ENCODE results near the gene CAMK4. TPM values are rescaled to one million over a fixed set of nuclear protein-coding genes. Genes with fewer than 3 reads are reported as not detected.

Gene CAMK4
- total and polyA plus RNA-seq, 9 of the 15 experiments (the other 6 are each of a cell fraction or from before 2014, with no cell fraction given) = 0.35 TPM; not detected in 8

GRCh38 chr5:111246459-111246858 lies 22.3 kb downstream of the CAMK4 start:
- H3K9ac ChIP-seq (ENCODE audit: insufficient read depth in 1 of 2, low read depth in 2 of 2, low read length in 2 of 2) = no peak overlapping the region
- H3K4me3 ChIP-seq = no peak overlapping the region
- ATAC-seq (no peak), FAIRE-seq (no peak), DNase-seq (ENCODE audit: extremely low read depth in 1 of 4, low spot score in 3 of 4) (no peak)
- ChIA-PET CTCF (ENCODE audit: low intra/inter-chr PET ratio) (no interaction called here), POLR2A (no interaction called here)
- no peaks in the 10 kb centered on the region for H3K36me3 ChIP-seq (ENCODE audit: control insufficient read depth, insufficient read depth, low read length)
- no peaks in the 10 kb centered on the region for H3K4me1 ChIP-seq (replicated peaks in 1 of 2; ENCODE audit: control insufficient read depth in 2 of 2, insufficient read depth in 2 of 2, low read length in 2 of 2)
- TF ChIP-seq BMI1 (IDR thresholded peaks at IDR 0.05; ENCODE audit: low read length) = no peak
- TF ChIP-seq ZNF253 (CRISPR knock-in tag; conservative IDR thresholded peaks at IDR 0.05) = no peak
- TF ChIP-seq, protein P1, sequence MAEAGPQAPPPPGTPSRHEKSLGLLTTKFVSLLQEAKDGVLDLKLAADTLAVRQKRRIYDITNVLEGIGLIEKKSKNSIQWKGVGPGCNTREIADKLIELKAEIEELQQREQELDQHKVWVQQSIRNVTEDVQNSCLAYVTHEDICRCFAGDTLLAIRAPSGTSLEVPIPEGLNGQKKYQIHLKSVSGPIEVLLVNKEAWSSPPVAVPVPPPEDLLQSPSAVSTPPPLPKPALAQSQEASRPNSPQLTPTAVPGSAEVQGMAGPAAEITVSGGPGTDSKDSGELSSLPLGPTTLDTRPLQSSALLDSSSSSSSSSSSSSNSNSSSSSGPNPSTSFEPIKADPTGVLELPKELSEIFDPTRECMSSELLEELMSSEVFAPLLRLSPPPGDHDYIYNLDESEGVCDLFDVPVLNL (CRISPR knock-in tag; IDR thresholded peaks at IDR 0.05; ENCODE audit: low read depth) = no peak
- no peak for TF ChIP-seq NCOA1 (IDR thresholded peaks at IDR 0.05; ENCODE audit: low read depth)
- TF ChIP-seq ZNF232 (CRISPR knock-in tag; IDR thresholded peaks at IDR 0.05) = no peak
- TF ChIP-seq, protein P2, sequence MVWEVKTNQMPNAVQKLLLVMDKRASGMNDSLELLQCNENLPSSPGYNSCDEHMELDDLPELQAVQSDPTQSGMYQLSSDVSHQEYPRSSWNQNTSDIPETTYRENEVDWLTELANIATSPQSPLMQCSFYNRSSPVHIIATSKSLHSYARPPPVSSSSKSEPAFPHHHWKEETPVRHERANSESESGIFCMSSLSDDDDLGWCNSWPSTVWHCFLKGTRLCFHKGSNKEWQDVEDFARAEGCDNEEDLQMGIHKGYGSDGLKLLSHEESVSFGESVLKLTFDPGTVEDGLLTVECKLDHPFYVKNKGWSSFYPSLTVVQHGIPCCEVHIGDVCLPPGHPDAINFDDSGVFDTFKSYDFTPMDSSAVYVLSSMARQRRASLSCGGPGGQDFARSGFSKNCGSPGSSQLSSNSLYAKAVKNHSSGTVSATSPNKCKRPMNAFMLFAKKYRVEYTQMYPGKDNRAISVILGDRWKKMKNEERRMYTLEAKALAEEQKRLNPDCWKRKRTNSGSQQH (CRISPR knock-in tag; IDR thresholded peaks at IDR 0.05) = no peak
- no peak for TF ChIP-seq TEAD1 (CRISPR knock-in tag; IDR thresholded peaks at IDR 0.05)
- no peak for TF ChIP-seq MAZ (CRISPR knock-in tag; conservative IDR thresholded peaks at IDR 0.05 in 1 of 2, IDR thresholded peaks at IDR 0.05 in 1 of 2)
- intact Hi-C loops (cut with micrococcal nuclease) (no loop called here), in situ Hi-C loops (cut with MboI) (no loop called here)
- H3K4me2 ChIP-seq (ENCODE audit: insufficient read depth, low read length) = no peak overlapping the region
- peaks cover 0 to 5% of the 10 kb centered on the region in 2 experiments; a peak in 1 of 5 replicates for H3K27me3 ChIP-seq (ENCODE audit: control insufficient read depth in 2 of 2, insufficient read depth in 2 of 2, low read length in 2 of 2)
- no peaks in the 10 kb centered on the region for H3K9me1 ChIP-seq (ENCODE audit: control insufficient read depth, insufficient read depth, low read length)
- H2AFZ ChIP-seq (ENCODE audit: low read depth, low read length) = no peak overlapping the region
- 0% methylated on average over 1 of the region's 1 CpG for WGBS (ENCODE audit: insufficient coverage, low coverage, missing lambda C conversion rate)
- H3K27ac ChIP-seq (ENCODE audit: extremely low read depth, low read depth, low read length) = no peak overlapping the region
- H4K20me1 ChIP-seq (replicated peaks; ENCODE audit: control insufficient read depth, insufficient read depth, low read length) = no peaks in the 10 kb centered on the region; the same call in 1 of the 2 replicates
- no TSS peak for BruUV-seq (replicated peaks)
- H3K9me3 ChIP-seq (replicated peaks; ENCODE audit: control insufficient read depth, insufficient read depth, low read depth, low read length) = no peaks in the 10 kb centered on the region
- no peaks in the 10 kb centered on the region for H3K79me2 ChIP-seq (ENCODE audit: control insufficient read depth, insufficient read depth, low read length)
